HG02588 (cell line): ENCODE results near the gene CCL3.
"Not testable (repeated sequence)": the region's sequence is repeated elsewhere in the genome, so short reads cannot be mapped to it uniquely, and the experiment has no call there.

Experiments used
- ATAC-seq: cut with Tn5 transposase; IDR thresholded peaks from one replicate; pipeline ENCODE4 v1.9.1; 2021; ENCODE audit warnings: mild to moderate bottlenecking, moderate library complexity; ENCODE audit not compliant: unreplicated experiment

The CCL3 gene

GRCh38 chr17:36117505-36118382 is 27.8 kb upstream of the CCL3 start:
- no peak for ATAC-seq

- not testable (repeated sequence) for ATAC-seq
These were observed 25.7 kb upstream of the CCL3 start for GRCh38 chr17:36115649-36115977.

- ATAC-seq, result not testable (repeated sequence)
These were observed 25.2 kb upstream of the CCL3 start for GRCh38 chr17:36114971-36115648.

- not testable (repeated sequence) for ATAC-seq
These were observed 23.2 kb upstream of the CCL3 start for GRCh38 chr17:36113131-36113530.

- no peak for ATAC-seq
These were observed 22.6 kb upstream of the CCL3 start for GRCh38 chr17:36112572-36112971.

GRCh38 chr17:36111068-36111490 is 21.1 kb upstream of the CCL3 start:
- ATAC-seq, result no peak

GRCh38 chr17:36108265-36108664 is 18.3 kb upstream of the CCL3 start:
- not testable (repeated sequence) for ATAC-seq

- ATAC-seq, result no peak
These were observed 17.7 kb upstream of the CCL3 start for GRCh38 chr17:36107660-36108059.

- ATAC-seq, result no peak
These were observed 16.5 kb upstream of the CCL3 start for GRCh38 chr17:36106493-36106835.

GRCh38 chr17:36105781-36106492 is 16.0 kb upstream of the CCL3 start:
- no peak for ATAC-seq

GRCh38 chr17:36104701-36105181 is 14.8 kb upstream of the CCL3 start:
- ATAC-seq, result no peak

- ATAC-seq, result not testable (repeated sequence)
These were observed 14.3 kb upstream of the CCL3 start for GRCh38 chr17:36104246-36104645.

GRCh38 chr17:36103401-36103975 is 13.5 kb upstream of the CCL3 start, which contains the start of gene CCL4:
Gene CCL4 (plus strand): TSS chr17:36103827. CDS start chr17:36103906, 79 bp downstream.
- peak; percentile 86 for ATAC-seq

GRCh38 chr17:36099004-36099403 is 9.1 kb upstream of the CCL3 start:
- not testable (repeated sequence) for ATAC-seq

GRCh38 chr17:36095992-36096391 is 6.0 kb upstream of the CCL3 start:
- ATAC-seq, result no peak

- no peak for ATAC-seq
These were observed 4.8 kb upstream of the CCL3 start for GRCh38 chr17:36094746-36095145.

GRCh38 chr17:36094232-36094631 is 4.3 kb upstream of the CCL3 start:
- ATAC-seq, result no peak

GRCh38 chr17:36092715-36093114 is 2.8 kb upstream of the CCL3 start:
- not testable (repeated sequence) for ATAC-seq

GRCh38 chr17:36092230-36092629 is 2.3 kb upstream of the CCL3 start:
- no peak for ATAC-seq

- no peak for ATAC-seq
These were observed 541 bp downstream of the CCL3 start for GRCh38 chr17:36089339-36089865.
